Thoracic aorta (tissue), 2 donors: ENCODE results near the gene VPS54. TPM values are rescaled to one million over a fixed set of nuclear protein-coding genes. Genes with fewer than 3 reads are reported as not detected.

Source experiments
- ATAC-seq: fragments of 150-250 bp; one replicate; pipeline ENCODE4 v1.8.0; 2017; ENCODE audit warnings: low read depth; ENCODE audit not compliant: insufficient number of reproducible peaks, low FRiP score
- DNase-seq: peaks from one replicate; pipeline ENCODE4 v3.0.0-alpha.2; 2020; ENCODE audit warnings: low spot score
- H3K27ac ChIP-seq, 2 donors: fragments of 200-600 bp; sonication (generic); 1 replicate in 1 of 2; 2 replicates in 1 of 2; pipeline ENCODE4 v1.5.1; 2016; ENCODE audit warnings: mild to moderate bottlenecking in 2 of 2, moderate library complexity in 2 of 2
- H3K27me3 ChIP-seq: fragments of 200-600 bp; sonication (generic); replicated peaks from 2 replicates; pipeline ENCODE4 v1.6.0; 2016; ENCODE audit warnings: mild to moderate bottlenecking; ENCODE audit not compliant: insufficient read depth
- H3K36me3 ChIP-seq: fragments of 200-600 bp; sonication (generic); one replicate; pipeline ENCODE4 v1.5.1; 2016
- H3K4me1 ChIP-seq, 2 donors: fragments of 200-600 bp; sonication (generic); 1 replicate in 1 of 2; 2 replicates in 1 of 2; pipeline versions ENCODE4 v1.5.1 to v1.6.0; 2016; ENCODE audit warnings: low read depth in 2 of 2, mild to moderate bottlenecking in 1 of 2; ENCODE audit not compliant: control insufficient read depth in 1 of 2
- H3K4me3 ChIP-seq: fragments of 200-600 bp; sonication (generic); 2 replicates; pipeline ENCODE4 v1.5.1; 2016; ENCODE audit warnings: mild to moderate bottlenecking
- H3K9me3 ChIP-seq: fragments of 200-600 bp; sonication (generic); 2 replicates; pipeline ENCODE4 v1.5.1; 2016
- total RNA-seq, 2 donors: library from RNA; depleted of rRNA; stranded (reverse); fragments of >200 nt; gene quantifications; one replicate each; pipeline versions ENCODE4 v1.1.0 to v1.2.3, GENCODE V29; 2016
- TF ChIP-seq, protein P1 (sequence below): fragments of 200-600 bp; sonication (generic); IDR thresholded peaks from one replicate; pipeline ENCODE4 v1.5.1; 2019; ENCODE audit warnings: antibody characterized with exemption

VPS54 gene
- total RNA-seq, 2 donors from 2014 or later: 20.0 to 22.1 TPM

DNA sequence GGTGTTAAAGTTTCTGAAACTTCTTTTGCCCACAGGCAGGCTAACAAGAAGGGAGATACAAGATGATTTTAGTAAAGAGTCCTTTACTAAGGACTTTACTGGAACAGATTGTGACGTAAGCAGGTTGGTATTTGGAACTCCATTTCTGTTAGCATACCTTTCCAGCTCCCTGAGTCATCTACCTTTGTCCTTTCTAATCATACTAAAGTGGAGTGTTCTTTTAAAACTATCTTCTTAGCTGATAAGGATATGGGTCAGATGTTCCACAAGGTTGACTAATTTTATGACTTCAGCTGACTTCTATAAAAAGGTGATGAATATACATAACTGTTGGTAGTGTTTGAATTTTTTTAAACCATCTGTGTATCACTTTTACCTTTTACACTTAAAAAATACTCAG, 156.4 kb downstream of the VPS54 start:
- peaks cover 15% of the 10 kb centered on the region for H3K36me3 ChIP-seq
- H3K9me3 ChIP-seq: no peaks in the 10 kb centered on the region
- no peak overlapping the region for H3K27ac ChIP-seq
- H3K4me3 ChIP-seq: no peak overlapping the region
- TF ChIP-seq, protein P1, sequence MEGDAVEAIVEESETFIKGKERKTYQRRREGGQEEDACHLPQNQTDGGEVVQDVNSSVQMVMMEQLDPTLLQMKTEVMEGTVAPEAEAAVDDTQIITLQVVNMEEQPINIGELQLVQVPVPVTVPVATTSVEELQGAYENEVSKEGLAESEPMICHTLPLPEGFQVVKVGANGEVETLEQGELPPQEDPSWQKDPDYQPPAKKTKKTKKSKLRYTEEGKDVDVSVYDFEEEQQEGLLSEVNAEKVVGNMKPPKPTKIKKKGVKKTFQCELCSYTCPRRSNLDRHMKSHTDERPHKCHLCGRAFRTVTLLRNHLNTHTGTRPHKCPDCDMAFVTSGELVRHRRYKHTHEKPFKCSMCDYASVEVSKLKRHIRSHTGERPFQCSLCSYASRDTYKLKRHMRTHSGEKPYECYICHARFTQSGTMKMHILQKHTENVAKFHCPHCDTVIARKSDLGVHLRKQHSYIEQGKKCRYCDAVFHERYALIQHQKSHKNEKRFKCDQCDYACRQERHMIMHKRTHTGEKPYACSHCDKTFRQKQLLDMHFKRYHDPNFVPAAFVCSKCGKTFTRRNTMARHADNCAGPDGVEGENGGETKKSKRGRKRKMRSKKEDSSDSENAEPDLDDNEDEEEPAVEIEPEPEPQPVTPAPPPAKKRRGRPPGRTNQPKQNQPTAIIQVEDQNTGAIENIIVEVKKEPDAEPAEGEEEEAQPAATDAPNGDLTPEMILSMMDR: no peak
- H3K27me3 ChIP-seq: no peaks in the 10 kb centered on the region
- DNase-seq (no peak), ATAC-seq (no peak)
- H3K4me1 ChIP-seq: peaks cover 0 to 30% of the 10 kb centered on the region in 2 donors

DNA sequence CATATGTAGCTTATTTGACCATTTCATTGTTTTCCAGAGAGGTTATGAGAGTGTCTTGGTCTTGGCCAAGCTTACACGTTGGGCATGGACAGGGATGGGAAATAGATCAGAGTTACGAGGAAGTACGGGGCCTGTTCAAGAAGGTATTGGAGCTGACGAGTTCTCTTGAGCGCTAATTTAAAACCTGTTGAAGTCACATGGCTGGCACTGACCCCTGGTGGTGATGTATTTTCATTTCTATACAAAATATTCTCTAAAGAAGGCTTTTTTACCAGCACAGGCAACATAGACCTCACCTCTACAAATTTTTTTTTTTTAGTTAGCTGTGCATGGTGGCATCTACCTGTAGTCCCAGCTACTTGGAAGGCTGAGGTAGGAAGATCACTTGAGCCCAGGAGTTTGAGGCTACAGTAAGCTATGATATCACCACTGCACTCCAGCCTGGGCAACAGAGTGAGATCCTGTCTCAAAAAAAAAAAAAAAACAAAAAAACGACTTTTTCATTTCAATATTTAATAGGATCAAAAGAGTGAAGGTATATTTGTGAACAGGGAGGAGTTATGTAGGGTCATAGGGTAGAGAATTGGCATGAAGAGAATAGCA, 157.9 kb downstream of the VPS54 start:
- Histone ChIP-seq H3K4me3 (no peak overlapping the region), H3K27ac (no peak overlapping the region), H3K36me3 (peaks cover 24% of the 10 kb centered on the region), H3K27me3 (no peaks in the 10 kb centered on the region), H3K9me3 (no peaks in the 10 kb centered on the region), H3K4me1 (peaks cover 0 to 30% of the 10 kb centered on the region in 2 donors)
- DNase-seq (no peak), ATAC-seq (no peak)
- TF ChIP-seq, protein P1: peak; percentile 69

DNA sequence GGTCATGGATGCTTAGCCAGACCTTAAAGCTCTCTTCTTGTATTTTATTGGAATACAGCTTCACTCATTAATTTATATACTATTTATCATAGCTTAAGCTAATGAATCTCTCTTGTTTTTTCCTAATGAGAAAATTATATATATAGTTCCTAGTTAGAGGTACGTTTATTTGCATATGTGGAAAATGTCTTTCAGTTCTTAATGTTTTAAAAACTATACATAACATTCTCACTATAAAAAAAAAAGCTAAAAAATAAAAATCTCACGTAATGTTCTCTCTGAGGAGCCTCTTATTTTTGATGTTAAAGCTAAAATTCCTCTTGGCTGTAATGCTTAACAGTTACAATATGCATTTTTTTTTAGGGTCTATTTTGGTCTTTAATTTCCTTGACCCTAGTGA, 160.9 kb downstream of the VPS54 start:
- TF ChIP-seq, protein P1: no peak
- DNase-seq: no peak
- Histone ChIP-seq H3K27me3 (no peaks in the 10 kb centered on the region), H3K4me3 (no peak overlapping the region), H3K36me3 (peaks cover 24% of the 10 kb centered on the region), H3K4me1 (peaks cover 22 to 40% of the 10 kb centered on the region in 2 donors), H3K27ac (no peak overlapping the region), H3K9me3 (no peaks in the 10 kb centered on the region)
- no peak for ATAC-seq

DNA sequence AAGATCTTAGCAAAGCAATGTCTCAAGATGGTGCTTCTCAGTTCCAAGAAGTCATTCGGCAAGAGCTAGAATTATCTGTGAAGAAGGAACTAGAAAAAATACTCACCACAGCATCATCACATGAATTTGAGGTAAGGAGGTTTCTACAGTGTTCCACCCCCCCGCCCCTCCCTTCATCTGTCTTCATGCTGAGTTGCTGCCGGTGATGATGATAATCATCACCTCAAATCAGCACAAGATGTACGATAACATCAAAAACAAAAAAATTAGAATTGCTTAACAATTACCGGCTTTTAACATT, 163.0 kb downstream of the VPS54 start:
- DNase-seq (no peak), ATAC-seq (no peak)
- Histone ChIP-seq H3K27me3 (no peaks in the 10 kb centered on the region), H3K36me3 (peaks cover 24% of the 10 kb centered on the region), H3K9me3 (no peaks in the 10 kb centered on the region), H3K4me3 (no peak overlapping the region), H3K27ac (no peak overlapping the region), H3K4me1 (peaks cover 33 to 50% of the 10 kb centered on the region in 2 donors)
- TF ChIP-seq, protein P1: no peak

DNA sequence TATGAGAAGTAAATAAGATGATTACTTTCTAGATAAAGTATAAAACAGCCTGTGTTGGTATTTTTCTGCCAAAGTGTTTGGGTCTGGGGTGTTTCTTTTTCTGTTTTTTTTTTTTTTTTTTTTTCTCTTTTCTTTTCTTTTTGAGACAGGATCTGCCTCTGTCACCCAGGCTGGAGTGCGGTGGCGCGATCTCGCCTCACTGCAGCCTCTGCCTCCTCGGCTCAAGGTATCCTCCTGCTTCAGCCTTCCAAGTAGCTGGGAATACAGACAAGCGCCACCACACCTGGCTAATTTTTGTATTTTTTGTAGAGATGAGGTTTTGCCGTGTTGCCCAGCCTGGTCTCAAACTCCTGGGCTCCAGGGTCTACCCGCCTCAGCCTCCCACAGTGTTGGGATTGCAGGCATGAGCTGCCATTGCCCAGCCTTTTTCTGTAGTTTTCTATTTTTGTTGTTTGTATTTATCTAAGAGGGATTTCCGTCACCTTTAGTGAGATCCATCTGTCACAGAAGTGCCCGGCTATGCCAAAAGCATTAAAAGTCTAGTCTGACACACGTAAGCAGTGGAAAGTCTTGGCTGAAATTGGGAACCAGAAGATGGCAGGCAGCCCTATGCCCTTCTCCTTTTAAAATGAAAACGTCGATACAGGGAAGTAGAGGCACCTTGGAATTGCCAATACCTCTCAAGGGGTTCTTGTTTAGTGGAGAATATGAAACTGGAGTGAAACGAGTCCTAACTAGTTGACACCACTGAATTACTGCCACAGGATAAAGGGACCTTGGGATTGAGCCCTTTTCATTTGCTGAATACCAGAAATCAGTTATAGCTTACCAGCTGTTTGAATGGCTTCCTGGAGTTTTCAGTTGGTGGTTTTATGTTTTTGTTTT, 163.6 kb downstream of the VPS54 start:
- ATAC-seq (no peak), DNase-seq (no peak)
- H3K27ac ChIP-seq: peak overlapping the region in 1 of 2 donors; percentile 8
- TF ChIP-seq, protein P1: no peak
- H3K9me3 ChIP-seq: no peaks in the 10 kb centered on the region
- peaks cover 24% of the 10 kb centered on the region for H3K36me3 ChIP-seq
- peaks cover 35 to 56% of the 10 kb centered on the region in 2 donors for H3K4me1 ChIP-seq
- no peaks in the 10 kb centered on the region for H3K27me3 ChIP-seq
- no peak overlapping the region for H3K4me3 ChIP-seq
